NCI-H1092 treated with DMSO at 0.1 percent for 48 hours (cell line): ENCODE measurements around the gene GPR146.

Source experiments
- DNase-seq: peaks from one replicate; lab custom pipeline; 2025; lab: John Stamatoyannopoulos, UW

The GPR146 gene

DNA sequence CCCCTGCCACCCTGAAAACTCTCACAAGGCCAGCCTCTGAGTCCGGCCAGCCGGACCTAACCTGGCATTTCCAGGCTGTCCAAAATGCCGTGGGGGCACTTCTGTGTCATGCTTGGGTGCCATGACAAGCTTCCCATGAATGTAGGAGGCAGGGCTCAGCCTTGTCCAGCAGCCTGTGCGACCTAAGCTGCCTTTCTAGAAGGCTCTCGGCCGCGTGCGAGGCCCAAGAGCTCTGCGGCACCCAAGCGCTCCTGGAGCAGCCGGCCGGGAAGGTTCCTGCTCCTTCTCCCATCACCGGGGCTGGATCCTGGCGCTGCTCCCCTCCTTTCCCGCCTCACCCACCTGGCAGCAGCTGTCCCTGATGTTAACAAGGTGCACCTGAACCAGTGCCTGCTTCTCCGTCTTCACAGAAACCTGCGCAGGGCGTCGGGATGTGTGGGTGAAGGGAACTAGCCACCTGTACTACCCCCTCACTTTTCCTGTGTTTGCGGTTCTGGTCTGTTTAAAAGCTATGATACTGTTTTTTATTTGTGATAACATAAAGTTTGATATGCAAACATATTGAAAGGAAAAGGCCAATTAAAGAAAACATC lies 49.7 kb downstream of the GPR146 start:
- no peak for DNase-seq

DNA sequence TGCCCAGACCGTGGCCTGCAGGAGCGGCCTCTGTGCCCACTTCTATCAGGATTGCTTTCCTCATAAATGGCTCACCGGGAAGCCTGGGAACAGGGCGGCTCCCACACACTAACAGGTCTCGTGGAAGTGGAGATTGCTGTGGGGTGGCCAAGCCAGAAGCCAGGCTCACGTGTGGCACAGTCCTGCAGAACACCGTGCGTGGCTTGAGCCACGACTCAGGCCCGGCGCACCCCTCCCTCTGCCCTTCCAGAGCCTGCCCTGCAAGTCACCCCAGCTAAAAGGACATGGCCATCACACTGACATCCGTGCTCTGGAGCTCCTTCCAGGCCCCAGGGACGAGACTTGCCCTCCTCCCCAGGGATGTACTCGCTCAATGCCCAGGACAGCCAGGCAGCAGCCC lies 50.5 kb downstream of the GPR146 start:
- no peak for DNase-seq

DNA sequence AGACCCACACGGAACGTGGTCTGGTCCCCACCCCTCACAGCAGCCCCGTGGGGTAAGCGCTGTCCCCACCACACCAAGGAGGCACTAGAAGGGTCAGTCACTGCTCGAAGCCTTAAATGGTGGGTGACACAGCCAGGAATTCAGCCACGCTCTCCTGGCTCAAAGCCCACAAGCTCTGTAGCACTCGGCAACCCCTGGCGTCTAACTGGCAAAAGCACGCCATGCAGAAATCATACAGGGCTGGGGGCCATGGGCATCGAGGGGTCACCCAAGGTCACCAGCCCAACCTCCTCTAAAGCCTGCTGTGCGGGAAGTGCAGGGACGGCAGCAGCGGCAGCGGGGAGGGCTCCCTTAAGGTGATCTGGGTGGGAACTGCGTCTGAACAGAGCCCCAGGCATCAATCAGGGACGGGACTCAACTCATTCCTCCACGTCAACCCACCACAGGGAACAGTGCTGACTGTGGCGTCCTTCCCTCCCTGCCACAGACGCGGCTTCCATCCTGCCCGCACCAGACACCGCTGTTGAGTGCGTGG lies 51.3 kb downstream of the GPR146 start:
- no peak for DNase-seq

DNA sequence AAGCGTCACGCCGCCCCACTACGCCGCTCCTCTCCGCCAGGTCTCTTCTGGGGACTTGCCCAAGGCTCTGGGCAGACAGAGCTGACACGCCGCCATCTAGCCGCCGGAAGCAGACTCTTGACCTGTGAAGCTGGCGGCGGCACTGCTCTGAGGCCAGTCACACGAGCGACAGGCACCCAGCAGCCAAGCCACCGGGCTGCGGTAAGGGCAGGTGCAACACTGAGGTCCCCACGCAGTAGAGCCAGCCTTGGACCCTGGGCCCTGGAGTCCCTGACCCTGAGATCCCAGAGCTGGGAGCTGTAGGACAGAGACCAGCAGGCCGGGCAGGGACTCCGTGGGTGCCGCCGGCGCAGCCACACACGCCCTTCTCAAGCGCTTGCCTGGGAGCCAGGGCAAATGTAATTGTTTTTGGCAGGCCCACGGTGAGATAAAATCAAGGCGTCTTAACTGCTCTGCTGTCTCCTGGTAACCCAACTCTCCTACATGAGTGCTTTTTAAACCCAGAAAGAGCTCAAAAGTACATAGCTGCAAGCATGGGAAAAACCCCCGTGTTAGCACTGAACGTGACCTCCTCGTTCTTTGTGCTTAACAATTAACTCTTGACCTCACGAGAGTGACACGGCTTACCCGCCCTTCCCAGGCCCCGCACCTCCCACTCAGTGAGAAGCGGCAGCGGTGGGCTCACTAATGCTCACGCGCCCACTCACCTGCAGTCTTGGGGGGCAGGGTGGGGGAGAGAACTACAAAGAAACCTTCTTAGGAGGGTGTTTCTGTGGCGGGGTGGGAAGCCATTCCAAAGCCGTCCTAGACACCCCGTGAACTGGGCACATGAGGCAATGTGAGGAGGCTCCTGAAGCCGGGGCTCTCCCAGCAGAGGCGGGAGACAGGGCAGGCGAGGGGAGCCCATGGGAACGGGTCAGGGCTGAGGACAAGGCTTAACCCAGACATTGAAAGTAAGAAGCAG lies 52.1 kb downstream of the GPR146 start:
- peak; percentile 64 for DNase-seq

DNA sequence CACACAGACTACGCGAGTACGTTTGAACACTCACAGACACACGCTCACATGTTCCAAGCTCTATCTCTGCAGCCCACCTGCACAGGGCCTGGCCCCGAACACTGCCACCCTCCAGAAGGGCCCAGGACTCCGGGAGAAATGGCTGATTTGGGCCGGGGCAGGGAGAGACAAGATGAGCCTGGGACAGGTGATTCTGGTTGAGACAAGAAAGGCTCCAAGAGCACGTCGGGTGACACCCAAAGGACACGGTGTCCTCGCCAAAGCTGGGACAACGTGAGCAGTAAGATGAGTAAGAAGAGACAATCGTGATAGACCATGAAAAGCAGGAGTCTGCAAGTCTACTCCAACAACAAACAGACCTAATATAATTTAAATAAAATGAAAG lies 52.8 kb downstream of the GPR146 start:
- no peak for DNase-seq

DNA sequence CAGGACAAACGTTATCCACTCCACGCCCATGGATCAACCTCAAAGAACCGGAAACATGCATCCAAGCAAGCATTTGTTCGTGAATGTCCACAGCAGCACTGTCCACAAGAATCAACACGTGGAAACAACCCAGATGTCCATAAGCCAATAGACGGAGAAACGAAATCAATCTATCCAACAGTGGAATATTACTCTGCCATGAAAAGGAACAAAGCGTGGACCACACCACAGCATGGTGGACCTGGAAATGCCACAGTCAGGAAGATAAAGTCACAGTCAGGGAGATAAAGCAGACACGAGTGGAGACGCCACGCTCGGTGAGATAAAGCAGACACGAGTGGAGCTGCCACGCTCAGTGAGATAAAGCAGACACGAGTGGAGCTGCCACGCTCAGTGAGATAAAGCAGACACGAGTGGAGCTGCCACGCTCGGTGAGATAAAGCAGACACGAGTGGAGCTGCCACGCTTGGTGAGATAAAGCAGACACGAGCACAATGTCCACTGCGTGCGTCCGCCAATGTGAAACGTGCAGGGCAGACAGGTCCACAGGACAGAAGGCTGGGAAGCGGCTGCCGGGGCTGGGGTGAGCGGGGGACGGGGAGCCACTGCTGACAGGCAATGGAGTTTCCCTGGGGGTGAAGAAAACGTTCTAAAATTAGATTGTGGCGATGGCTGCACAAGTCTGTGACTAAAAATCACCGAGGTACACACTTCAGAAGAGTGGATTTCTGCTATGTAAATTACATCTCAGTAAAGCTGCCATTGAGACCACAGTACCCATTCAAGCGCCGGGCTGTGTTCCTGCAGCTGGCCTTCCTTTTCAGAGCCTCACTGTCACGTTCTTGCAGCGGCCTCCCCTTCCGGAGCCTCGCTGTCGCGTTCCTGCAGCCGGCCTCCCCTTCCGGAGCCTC lies 54.2 kb downstream of the GPR146 start:
- DNase-seq, result no peak

DNA sequence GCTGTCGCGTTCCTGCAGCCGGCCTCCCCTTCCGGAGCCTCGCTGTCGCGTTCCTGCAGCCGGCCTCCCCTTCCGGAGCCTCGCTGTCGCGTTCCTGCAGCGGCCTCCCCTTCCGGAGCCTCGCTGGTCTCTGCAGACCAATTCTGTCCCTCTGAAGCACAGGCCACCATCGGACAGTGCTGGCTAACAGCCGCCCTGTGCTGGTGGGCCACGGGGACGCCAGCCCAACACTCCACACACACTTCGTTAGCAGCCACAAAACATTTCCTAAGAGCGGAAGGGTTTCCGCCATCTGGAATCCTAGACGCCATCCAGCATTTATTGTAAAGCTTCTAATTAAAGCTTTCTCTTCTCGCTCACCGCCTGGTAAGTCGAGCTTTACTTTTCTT lies 54.8 kb downstream of the GPR146 start:
- DNase-seq, result no peak

DNA sequence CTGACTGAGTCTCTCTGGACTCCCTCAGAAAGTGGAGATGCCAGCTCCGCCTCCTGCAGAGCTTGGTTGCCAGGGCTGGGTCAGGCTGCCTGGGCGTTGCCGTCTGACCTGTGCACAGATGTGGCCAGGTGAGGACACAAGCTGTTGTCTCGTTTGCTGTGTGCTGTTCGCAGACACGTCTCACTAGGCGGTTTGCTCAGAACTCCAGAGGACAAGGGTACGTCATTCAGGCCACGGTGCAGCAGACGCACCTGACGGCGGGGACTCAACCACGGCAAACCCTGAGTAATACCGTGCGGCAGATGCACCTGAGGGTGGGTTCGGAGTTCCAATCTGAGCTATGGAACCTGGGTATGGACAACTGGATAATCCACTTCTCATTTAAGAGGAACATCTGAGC lies 55.3 kb downstream of the GPR146 start:
- DNase-seq, result no peak

DNA sequence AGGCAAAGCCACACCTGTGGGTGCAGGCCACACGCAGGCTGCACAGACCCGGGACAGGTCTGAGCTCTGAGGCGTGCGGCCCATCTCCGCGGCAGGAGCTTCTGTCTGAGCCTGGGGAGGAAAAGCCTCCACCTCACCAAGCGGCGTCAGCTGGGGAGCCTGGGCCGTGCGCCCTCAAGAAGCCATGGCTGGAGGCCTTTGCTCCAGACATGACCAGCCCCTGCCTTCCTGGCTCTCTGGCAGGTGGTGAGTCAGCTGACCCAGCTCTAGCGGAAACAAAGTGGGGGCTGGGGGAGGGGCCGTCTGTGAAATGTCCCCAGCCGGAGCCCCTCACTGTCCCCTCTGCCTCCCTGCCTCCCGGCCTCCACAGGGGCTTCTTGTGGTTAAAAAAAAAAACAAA lies 56.0 kb downstream of the GPR146 start:
- DNase-seq, result no peak

DNA sequence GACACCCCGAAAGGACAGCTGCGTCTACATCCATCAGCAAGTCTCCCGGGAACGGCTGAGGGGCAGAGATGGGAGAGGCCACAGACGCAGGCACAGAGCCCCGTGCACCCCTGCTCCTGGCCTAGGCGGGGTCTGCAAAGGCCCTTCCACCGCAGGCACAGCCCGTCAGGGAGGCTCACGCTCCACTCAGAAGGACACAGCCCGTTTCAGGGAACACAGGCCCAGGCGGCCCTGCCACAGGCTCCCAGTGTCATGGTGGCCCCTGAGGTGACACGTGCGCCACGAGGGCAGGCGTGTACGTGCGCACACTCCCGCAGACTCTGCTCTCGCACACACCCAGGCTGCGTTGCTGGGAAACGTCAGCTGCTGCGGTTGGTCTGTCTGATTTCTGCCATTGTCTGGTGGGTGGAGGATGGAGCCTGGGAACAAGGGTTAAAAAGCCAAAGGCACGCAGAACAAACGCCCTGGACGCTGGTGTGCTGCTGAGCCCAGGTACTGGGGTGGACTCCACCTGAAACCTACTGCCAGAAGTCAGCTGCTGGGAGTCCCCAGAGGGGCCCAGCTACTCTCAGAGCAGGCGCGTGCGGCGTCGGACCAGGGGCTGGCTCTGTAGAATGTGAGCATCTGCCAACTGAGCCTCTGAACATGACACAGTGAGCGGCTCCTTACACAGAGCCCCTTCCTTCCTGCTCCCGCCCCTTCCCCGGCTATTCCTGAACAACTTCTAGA lies 56.7 kb downstream of the GPR146 start:
- DNase-seq, result no peak

DNA sequence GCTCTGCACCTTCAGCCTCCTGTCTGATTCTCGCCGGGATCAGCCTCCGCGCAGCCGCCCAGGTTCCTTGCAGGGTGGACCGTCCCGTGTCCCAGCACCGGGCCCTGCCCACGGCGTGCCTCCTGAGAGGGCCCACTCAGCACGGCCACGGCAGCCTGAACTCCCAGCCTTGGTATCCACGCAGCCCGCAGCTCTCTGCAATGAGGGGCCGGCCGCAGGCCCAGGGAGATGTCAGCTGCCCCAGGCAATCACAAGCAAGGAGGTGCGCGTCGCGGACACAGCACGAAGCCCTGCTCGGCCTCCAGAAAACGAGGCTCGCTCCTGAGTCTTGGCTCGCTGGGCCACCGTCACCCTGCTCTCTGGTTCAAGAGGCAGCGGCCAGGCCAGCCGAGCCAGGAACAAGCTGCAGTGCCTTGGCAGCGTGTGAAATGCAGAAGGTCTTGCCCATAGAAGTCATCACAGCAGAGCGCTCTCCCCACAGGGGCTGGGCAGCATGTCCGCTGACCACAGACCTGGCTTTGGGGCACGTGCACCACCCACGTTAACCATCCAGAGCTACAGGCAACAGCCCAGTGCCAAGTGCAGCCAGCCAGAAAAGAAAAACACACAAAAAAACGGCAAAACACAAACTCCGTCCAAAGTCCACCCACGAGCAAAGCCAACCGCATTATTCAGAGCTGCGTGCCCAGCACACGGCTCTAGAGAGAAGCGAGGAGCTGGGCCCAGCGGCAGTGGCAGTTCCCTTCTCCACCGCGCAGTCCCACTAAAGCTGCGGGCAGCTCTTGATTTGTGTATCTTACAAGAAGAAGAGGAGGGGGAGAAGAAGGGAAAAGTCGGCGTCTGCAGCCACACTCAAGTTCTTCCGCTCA lies 57.5 kb downstream of the GPR146 start:
- DNase-seq, result no peak

DNA sequence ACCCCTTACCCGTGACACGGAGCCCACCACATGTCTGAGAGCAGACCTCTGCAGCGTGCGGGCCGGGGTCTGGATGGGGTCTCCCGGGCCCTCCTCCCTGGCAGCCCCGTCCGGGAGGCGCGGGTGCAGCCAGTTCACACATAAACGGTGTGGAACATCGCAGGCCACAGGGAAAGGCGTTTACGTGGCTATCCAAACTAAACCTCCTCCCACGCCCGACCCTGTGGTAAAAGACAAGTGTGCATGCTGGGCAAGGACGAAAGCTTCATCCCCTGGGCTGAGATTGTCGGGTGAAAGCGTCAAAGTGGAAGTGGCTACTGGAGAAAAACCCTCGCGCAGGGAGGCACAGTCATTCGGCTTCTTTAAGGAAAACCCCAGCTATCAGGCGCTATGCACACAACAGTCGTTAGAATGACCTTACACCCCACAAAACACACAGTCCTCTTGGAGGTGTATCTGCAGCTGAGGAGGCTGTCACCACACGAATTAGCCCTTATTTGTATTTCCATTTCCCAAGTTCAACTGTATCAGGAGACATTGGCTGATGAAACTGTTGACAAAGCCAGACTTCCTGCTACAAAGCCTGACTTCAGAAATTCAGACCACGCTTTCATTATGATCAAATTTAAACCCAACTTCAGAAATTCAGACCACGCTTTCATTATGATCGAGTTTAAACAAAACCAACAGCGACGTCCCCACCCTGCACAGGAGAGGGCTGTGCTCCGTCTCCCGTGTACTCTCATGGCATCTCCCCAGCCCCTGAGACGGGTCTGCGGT lies 58.9 kb downstream of the GPR146 start:
- no peak for DNase-seq

DNA sequence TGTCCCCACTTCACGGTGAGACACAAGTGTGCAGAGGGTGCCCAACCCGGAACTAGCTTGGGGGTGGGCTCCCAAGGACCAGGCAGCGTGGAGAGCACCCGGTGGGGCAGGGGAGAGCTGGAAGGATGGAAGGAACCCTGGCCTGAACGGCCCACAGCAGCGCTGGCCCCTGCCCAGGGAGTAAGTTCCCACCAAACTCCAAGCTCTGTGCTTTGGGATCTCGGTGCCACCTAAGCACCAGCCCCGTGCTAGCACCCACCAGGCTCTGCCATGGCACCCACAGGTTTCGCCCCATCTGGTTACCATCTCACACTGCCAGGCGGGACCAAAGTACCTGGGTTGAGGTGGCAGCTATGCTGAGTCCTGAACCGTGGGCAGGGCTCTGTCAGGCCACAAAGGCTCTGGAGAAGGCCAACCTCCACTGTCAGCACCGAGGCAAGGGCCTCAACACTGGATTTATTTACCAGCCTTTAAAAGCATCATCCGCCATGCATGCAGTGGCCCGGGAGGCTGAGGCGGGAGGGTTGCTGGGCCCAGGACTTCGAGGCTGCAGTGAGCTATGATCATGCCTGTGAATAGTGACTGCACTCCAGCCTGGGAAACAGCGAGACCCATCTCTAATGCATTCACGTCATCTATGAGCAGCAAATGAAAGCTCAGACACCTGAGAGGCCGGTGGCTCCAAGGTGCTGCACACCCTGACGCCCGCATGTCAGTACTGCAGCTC lies 59.6 kb downstream of the GPR146 start:
- no peak for DNase-seq

DNA sequence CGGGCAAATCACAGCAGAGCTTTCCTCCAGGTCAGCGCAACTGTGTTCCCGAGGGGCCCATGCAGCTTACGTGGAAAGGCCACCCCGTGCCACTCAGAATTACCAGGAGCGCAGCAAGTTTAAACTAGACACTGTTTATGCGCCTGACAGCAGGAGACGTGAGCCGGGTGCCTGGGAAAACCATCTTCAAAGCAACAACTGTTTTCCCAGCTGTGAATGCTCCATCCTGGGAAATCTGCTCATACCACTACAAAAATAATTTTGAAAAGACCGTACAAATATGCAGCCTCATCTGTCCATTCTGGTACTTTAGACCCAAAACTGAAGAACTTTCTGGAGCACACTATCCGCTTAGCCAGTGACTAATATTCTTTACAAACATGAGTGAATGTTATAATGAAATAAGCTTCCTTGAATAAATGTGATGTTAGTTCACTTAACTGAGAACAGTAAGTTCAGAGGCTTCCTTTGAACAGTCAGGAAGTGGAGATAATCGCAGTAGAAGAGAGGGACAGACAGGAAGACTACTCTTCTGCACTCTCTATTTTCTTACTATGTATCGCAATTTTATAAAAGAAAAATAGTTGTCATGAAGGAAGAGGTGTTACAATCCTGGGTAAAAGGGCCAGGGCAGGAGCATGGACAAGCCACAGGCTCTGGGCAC lies 60.3 kb downstream of the GPR146 start:
- no peak for DNase-seq

DNA sequence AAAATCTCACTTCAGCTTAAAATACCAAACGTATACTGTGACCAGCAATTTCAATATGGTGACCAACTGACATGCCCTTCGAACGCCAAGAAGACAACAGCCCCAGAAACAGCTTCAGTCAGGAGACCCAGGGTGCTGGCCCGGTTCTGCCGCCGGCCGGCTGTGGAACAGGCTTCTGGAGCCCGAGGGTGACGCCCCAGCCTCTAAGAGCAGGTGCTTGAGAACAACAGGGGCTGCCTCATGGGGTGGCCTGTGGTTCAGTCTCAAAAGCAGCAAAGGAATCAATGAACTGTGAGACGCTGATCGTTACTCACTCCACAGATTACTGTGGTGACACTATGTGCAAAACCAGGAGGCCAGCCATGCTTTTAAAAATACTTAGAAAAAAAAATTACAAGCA lies 60.8 kb downstream of the GPR146 start:
- no peak for DNase-seq

DNA sequence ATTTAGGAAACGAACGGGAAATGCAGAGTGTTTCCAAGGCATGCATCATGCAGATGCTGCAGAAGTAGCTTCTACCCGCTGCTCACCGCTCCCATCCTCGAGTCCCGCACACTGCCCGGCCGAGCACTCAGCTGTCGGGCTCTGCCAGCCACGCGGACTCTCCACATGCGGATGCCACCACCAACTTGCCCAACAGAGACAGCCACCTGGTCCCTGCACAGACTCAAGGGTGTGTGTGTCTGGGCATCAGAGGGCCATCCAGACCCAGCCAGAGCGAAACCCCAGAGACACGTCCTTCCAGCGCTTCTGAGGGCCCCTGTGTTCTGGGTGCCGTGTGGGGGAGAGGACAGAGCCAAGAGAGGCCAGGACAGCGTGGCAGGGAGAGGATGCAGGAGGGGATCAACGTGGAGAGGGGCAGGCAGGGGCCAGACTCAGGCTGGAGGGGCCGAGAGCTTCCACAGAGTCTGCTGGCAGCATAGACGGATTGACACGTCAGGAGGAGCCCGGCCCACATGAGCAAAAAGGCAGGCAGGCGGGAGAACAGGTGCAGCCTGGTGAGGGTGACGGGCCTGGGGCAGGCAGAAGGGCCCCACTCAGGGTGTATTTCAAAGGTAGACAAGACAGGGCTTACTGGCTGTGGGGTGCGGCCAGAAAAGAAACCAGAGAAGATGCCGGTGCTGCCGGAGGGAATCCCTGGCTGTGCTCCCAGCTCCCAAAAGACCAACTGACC lies 61.9 kb downstream of the GPR146 start:
- DNase-seq, result no peak

DNA sequence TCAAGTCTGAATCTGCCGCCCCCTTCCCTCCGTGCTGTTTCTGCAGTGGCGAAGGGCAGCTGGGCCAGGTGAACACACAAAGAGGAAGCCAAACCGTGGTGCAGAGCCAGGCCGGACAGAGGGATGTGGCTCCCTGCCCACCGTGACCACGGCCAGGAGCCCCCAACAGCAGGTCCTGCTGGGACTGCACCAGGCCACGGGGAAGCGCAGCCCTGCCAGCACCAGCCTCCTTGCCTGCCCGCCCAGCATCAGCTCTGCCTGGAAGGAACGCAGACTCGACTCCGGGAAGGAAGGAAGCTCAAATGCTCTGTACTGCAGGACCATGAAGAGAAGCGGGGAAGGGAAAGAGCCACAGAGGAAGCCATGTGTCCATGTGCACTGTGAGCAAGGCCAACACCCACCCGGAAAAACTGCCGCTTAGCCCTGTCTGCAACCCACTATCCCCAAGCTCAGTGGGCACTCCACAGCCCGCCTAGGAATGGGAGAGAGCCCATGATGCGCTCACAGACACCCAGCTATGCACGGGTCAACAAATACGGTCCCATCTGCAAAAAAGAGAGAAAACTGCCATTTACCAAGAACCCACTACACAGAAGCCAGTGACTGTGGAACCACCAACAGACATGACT lies 62.6 kb downstream of the GPR146 start:
- DNase-seq, result no peak
